Body of pancreas (tissue), 4 donors: Measurements from ENCODE around the gene GPS2.

Experiments used
- POLR2A ChIP-seq, 3 donors: fragments of 450-650 bp; IDR thresholded peaks; one replicate each; pipeline ENCODE4 v1.6.1; 2016; ENCODE audit warnings: antibody characterized with exemption in 3 of 3, mild to moderate bottlenecking in 2 of 3
- TF ChIP-seq, protein P1 (sequence below), 7 experiments: fragments of 450-650 bp in 4 of 7; fragments of 200-600 bp in 3 of 7; sonication (generic) in 3 of 7; IDR thresholded peaks; one replicate each; pipeline ENCODE4 v1.5.1; 2016 to 2019; ENCODE audit warnings: antibody characterized with exemption in 7 of 7

DNA sequence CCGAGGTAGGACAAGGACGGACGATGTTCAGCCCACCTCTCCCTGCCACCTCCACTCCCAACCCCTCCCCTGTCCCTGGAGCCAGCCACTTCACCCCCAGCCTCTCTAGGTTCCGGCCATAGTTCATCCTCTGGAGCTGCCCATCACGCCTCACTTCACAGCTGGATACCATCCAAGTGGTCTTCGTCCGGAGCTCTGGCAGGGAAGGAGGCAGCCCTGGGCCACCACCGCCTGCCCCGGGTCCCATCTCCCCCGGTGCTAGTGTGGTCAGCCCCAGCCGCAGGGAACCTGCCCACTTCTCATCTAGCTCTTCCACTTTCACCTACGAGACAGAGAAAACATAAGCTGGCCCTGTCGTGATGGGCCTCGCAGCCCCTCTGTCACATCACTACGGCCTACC is 6.3 kb upstream of the GPS2 start:
- TF ChIP-seq, protein P1, sequence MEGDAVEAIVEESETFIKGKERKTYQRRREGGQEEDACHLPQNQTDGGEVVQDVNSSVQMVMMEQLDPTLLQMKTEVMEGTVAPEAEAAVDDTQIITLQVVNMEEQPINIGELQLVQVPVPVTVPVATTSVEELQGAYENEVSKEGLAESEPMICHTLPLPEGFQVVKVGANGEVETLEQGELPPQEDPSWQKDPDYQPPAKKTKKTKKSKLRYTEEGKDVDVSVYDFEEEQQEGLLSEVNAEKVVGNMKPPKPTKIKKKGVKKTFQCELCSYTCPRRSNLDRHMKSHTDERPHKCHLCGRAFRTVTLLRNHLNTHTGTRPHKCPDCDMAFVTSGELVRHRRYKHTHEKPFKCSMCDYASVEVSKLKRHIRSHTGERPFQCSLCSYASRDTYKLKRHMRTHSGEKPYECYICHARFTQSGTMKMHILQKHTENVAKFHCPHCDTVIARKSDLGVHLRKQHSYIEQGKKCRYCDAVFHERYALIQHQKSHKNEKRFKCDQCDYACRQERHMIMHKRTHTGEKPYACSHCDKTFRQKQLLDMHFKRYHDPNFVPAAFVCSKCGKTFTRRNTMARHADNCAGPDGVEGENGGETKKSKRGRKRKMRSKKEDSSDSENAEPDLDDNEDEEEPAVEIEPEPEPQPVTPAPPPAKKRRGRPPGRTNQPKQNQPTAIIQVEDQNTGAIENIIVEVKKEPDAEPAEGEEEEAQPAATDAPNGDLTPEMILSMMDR (IDR thresholded peaks at IDR 0.05), result no peak
- no peak for TF ChIP-seq POLR2A (IDR thresholded peaks at IDR 0.05)
